Measurements from ENCODE around the gene STAG3. TPM values are rescaled to one million over a fixed set of nuclear protein-coding genes. Genes with fewer than 3 reads are reported as not detected.
"Not testable (repeated sequence)": the region's sequence is repeated elsewhere in the genome, so short reads cannot be mapped to it uniquely, and the experiment has no call there.

The STAG3 gene
- total RNA-seq, 1 experiment from 2014 or later = 3.3 TPM

DNA sequence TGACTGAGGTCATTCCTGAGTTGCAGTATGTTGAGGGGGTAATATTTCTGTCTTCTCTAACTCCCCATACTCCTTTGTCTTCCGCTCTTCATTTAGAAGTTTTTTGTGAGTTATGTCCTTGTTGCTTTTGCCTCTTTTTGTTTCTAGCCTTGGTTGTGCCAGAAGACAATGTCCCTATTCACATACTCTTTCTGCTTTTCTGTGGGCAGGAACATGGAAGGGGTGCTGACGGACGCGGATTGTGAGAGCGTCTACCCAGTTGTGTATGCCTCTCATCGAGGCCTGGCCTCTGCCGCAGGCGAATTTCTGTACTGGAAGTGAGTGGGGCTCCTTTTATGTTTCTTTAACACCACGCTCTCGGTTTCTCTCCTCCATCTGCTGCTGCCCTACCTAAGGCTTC, 20.5 kb downstream of the STAG3 start:
- no peak for DNase-seq (ENCODE audit: low spot score)
- in situ Hi-C loops (cut with HindIII; ENCODE audit: low sequenced_read_pairs) = no loop called here

DNA sequence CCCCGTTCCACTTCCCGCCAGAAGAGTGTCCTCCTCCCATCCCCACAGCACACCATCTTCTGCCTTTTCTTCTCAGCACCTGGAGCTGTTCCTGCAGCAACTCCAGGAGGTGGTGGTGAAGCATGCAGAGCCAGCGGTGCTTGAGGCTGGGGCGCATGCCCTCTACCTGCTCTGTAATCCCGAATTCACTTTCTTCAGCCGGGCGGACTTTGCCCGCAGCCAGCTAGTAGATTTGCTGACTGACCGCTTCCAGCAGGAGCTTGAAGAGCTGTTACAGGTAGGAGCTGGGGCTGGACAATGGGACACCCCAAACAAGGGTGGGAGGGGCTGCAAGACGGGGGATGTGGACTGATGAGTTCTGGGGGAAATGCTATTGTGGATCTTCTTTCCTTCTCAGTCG, 23.0 kb downstream of the STAG3 start:
- DNase-seq (ENCODE audit: low spot score) = no peak
- in situ Hi-C loops (cut with HindIII; ENCODE audit: low sequenced_read_pairs) = no loop called here

- in situ Hi-C loops (cut with HindIII; ENCODE audit: low sequenced_read_pairs) = no loop called here
- no peak for DNase-seq (ENCODE audit: low spot score)
Measured at GRCh38 chr7:100204454-100204853, 26.7 kb downstream of the STAG3 start.

GRCh38 chr7:100208911-100209408, 31.2 kb downstream of the STAG3 start:
- in situ Hi-C loops (cut with HindIII; ENCODE audit: low sequenced_read_pairs) = no loop called here

DNA sequence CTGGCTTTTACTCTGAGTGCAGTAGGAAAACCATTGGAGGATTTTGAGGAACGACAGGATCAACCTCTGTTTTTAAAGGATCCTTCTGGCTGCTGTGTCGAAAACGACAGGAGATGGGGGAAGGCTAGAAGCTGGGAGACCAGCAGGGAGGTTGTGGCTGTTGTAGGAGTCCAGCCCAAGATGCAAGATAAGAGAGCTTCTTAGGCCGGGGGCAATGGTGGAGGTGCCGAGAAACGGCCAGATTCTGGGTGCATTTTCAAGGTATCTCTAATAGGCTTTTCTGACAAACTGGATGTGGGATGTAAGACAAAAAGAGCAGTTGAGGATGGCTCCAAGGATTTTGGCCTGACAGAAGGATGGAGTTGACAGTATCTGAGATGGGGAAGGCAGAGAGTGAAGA, 31.8 kb downstream of the STAG3 start:
- DNase-seq (ENCODE audit: low spot score) = no peak
- in situ Hi-C loops (cut with HindIII; ENCODE audit: low sequenced_read_pairs) = no loop called here

More at GRCh38 chr7:100208911-100209408, 31.2 kb downstream of the STAG3 start:
- no peak for DNase-seq (ENCODE audit: low spot score)

- no peak for DNase-seq (ENCODE audit: low spot score)
Measured at GRCh38 chr7:100210805-100211204, 33.1 kb downstream of the STAG3 start.

DNA sequence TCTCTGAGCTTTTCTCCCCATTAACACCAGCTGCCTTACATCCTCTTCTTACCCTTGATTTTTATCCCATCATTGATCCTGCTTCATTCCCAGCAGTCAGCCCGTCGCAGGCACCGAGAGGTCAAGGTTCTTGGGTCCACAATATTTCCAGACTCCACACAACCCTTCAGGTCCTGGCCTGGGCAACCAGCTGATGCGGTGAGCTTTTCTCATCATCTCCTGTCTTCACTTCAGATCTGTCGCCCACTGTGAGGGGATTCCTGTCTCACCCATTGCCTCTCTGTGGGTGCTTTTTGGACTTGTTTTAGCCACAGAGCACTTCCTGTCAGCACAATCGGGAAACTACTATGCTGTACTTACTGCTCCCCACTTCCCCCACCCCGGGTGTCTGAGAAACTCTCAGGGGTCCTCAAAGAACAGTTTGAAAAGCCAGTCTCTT, 33.6 kb downstream of the STAG3 start:
- in situ Hi-C loops (cut with HindIII; ENCODE audit: low sequenced_read_pairs) = no loop called here
- DNase-seq (ENCODE audit: low spot score) = no peak

More at GRCh38 chr7:100210805-100211204, 33.1 kb downstream of the STAG3 start:
- in situ Hi-C loops (cut with HindIII; ENCODE audit: low sequenced_read_pairs) = no loop called here

GRCh38 chr7:100212631-100213286, 35.0 kb downstream of the STAG3 start:
- in situ Hi-C loops (cut with HindIII; ENCODE audit: low sequenced_read_pairs) = no loop called here

GRCh38 chr7:100213672-100214071, 36.0 kb downstream of the STAG3 start:
- no peak for DNase-seq (ENCODE audit: low spot score)
- in situ Hi-C loops (cut with HindIII; ENCODE audit: low sequenced_read_pairs) = no loop called here

More at GRCh38 chr7:100212631-100213286, 35.0 kb downstream of the STAG3 start:
- DNase-seq (ENCODE audit: low spot score) = no peak

DNA sequence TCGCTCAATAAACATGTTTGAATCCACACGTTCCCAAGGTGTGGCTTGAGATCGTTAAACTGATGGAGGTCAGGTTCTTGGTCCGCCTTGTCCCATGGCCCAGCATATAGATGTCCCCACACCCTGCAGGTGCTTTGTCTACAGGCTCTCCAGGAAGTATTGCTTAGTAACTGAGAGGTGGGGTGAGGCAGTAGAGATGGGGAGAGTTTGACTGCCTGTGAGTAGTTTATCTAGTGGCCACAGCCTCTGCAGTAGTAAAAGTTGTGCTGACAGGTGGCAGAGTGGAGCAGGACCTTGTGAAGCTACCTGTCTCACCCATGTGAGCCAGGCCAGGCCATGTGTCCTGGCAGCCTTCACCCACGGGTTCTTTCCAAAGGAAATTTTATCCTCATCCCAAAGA, 36.6 kb downstream of the STAG3 start:
- DNase-seq (ENCODE audit: low spot score); in situ Hi-C loops (cut with HindIII; ENCODE audit: low sequenced_read_pairs): not testable (repeated sequence)

GRCh38 chr7:100215895-100216294, 38.2 kb downstream of the STAG3 start:
- in situ Hi-C loops (cut with HindIII; ENCODE audit: low sequenced_read_pairs) = no loop called here

GRCh38 chr7:100217934-100218333, 40.2 kb downstream of the STAG3 start:
- in situ Hi-C loops (cut with HindIII; ENCODE audit: low sequenced_read_pairs) = not testable (repeated sequence)
- DNase-seq (ENCODE audit: low spot score) = peak; percentile 74

More at GRCh38 chr7:100215895-100216294, 38.2 kb downstream of the STAG3 start:
- DNase-seq (ENCODE audit: low spot score) = peak; percentile 95

DNA sequence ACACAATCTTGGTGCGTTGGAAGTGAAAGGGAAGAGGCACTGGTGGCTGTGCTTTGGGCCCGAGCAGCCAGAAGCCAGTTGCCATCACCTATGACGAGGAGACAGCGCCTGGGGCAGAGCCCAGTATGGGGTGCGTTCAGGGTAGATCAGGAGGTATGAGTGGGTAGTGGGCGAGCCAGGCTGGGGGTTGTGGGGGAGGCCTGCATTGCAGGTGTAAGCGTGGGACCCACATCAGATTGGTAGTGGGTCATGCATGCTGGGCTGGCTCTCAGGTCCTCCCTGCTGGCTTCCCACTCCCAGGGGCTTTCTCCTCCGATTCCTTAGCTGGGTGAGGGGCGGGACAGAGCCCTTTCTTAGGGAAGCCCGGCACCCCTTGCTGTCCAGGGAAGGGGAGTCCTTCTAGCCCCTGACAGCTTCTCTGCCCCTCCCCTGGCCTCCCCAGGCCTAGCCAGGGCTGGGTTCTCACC, 41.6 kb downstream of the STAG3 start:
- in situ Hi-C loops (cut with HindIII; ENCODE audit: low sequenced_read_pairs) = no loop called here
- no peak for DNase-seq (ENCODE audit: low spot score)

- in situ Hi-C loops (cut with HindIII; ENCODE audit: low sequenced_read_pairs); DNase-seq (ENCODE audit: low spot score): not testable (repeated sequence)
Measured at GRCh38 chr7:100219801-100220585, 42.3 kb downstream of the STAG3 start, which contains the start of gene PVRIG. Gene PVRIG, plus strand, starts transcription at chr7:100219949. Its CDS starts 22 bp downstream, at chr7:100219971.

- in situ Hi-C loops (cut with HindIII; ENCODE audit: low sequenced_read_pairs) = no loop called here
- no peak for DNase-seq (ENCODE audit: low spot score)
Measured at GRCh38 chr7:100220586-100221230, 43.0 kb downstream of the STAG3 start.

GRCh38 chr7:100221231-100221718, 43.6 kb downstream of the STAG3 start:
- in situ Hi-C loops (cut with HindIII; ENCODE audit: low sequenced_read_pairs) = no loop called here
- no peak for DNase-seq (ENCODE audit: low spot score)

GRCh38 chr7:100221767-100222444, 44.2 kb downstream of the STAG3 start:
- no peak for DNase-seq (ENCODE audit: low spot score)
- in situ Hi-C loops (cut with HindIII; ENCODE audit: low sequenced_read_pairs) = no loop called here

DNA sequence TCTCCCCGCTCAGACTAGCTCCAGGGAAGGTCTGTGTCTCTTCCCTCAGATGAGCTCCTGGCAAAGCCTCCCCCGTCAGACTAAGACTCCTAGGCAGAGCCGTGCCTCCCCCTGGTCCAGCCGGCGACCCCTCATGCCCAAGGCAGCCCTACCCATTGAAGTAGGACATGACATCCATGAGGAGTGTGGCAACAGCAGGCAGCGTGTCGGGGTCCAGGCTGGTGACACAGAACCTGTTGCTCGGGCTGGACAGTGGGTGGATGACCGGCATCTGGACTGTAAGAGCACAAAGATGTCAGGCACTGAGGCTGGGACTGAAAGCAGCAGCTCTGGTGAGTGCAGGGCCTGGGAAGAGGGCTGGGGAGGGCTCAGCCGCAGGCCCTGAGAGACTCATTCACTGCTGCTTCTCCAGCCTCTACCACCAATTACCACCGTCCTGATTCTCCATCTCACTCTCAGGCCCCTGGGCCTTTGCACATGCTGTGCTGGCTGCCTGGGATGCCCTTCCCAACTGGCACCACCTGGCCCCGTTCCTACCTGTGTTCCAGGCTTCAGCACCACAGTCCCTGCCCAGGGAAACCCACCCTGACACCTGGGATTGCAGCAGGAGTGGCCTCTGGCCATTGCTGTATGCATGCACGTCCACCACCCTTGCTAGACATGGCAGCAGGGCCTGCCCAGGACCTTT, 44.9 kb downstream of the STAG3 start:
- in situ Hi-C loops (cut with HindIII; ENCODE audit: low sequenced_read_pairs) = no loop called here
- no peak for DNase-seq (ENCODE audit: low spot score)

Data from G401 (cell line).